ENCODE measurements around the gene EPO.
"Not testable (repeated sequence)": the region's sequence is repeated elsewhere in the genome, so short reads cannot be mapped to it uniquely, and the experiment has no call there.

DNA sequence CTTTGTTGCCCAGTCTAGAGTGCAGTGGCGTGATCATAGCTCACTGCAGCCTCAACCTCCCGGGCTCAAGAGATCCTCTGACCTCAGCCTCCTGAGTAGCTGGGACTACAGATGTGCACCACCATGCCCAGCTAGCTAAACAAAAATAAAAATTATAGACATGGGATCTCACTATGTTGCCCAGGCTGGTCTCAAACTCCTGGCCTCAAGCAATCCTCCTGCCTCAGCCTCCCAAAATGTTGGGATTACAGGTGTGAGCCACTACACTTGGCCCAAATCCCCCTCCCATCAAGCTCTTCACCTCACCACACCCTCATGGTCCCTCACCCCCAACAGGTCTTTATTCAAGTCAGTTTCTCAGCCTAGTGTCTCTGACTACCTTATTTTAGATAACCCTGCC is 3.2 kb upstream of the EPO start:
- not testable (repeated sequence) for TF ChIP-seq POLR2A (IDR thresholded peaks at IDR 0.05)
- TF ChIP-seq, protein P1, sequence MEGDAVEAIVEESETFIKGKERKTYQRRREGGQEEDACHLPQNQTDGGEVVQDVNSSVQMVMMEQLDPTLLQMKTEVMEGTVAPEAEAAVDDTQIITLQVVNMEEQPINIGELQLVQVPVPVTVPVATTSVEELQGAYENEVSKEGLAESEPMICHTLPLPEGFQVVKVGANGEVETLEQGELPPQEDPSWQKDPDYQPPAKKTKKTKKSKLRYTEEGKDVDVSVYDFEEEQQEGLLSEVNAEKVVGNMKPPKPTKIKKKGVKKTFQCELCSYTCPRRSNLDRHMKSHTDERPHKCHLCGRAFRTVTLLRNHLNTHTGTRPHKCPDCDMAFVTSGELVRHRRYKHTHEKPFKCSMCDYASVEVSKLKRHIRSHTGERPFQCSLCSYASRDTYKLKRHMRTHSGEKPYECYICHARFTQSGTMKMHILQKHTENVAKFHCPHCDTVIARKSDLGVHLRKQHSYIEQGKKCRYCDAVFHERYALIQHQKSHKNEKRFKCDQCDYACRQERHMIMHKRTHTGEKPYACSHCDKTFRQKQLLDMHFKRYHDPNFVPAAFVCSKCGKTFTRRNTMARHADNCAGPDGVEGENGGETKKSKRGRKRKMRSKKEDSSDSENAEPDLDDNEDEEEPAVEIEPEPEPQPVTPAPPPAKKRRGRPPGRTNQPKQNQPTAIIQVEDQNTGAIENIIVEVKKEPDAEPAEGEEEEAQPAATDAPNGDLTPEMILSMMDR (IDR thresholded peaks at IDR 0.05), result not testable (repeated sequence)
